HG03439 (cell line): Measurements from ENCODE around the gene DROSHA.
"Not testable (repeated sequence)": the region's sequence is repeated elsewhere in the genome, so short reads cannot be mapped to it uniquely, and the experiment has no call there.

Experiments used
- ATAC-seq: cut with Tn5 transposase; IDR thresholded peaks from one replicate; pipeline ENCODE4 v1.9.1; 2021; ENCODE audit warnings: mild to moderate bottlenecking, moderate library complexity; ENCODE audit not compliant: unreplicated experiment

Gene DROSHA

DNA sequence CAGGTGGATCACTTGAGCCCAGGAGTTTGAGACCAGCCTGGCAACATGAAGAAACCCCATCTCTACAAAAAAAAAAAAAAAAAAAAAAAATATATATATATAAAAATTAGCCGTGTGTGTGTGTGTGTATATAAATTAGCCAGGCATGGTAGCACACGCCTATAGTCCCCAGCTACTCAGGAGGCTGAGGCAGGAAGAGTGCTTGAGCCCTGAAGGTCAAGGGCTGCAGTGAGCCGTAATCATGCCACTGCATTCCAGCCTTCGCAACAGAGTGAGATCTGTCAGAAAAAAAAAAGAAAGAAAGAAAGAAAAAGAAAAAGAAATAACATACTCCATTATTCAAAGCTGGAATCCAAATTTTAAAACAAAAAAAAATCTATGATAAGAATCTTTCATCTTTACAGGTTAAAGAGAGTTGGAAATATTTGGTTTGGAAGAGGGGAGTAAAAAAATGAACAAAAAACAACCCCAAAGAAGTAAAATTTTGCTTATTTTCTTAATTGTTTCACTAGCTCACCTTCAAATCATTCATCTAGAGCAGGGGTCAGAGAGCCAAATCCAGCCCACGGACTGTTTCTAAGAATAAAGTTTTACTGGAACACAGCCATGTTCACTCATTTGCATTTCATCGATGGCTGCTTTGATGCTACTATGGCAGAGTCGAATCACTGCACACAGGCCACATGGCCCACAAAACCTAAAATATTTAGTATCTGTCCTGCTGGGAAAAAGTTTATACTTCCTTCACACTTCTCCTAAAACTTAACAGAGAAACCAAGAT is 109.9 kb downstream of the DROSHA start:
- no peak for ATAC-seq

DNA sequence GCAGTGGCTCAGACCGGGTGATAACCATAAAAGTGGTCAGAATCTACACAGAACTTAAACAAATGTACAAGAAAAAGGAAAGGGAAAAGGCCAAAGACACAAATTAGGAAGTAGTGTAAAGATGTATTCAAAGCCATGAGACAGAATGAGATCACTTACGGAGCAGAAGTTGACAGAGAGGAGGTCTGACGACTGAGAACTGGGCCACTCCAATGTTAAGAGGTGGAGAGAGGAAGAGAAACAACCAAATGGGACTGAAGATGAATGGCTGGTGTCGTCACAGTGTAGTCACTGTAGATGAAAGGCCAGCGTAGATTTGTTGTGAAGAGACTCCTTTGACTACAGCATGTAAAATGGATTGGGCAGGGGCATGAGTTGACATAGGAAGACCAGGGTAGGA is 114.4 kb downstream of the DROSHA start:
- no peak for ATAC-seq

- ATAC-seq = no peak
Measured at GRCh38 chr5:31416547-31416946, 115.3 kb downstream of the DROSHA start.

DNA sequence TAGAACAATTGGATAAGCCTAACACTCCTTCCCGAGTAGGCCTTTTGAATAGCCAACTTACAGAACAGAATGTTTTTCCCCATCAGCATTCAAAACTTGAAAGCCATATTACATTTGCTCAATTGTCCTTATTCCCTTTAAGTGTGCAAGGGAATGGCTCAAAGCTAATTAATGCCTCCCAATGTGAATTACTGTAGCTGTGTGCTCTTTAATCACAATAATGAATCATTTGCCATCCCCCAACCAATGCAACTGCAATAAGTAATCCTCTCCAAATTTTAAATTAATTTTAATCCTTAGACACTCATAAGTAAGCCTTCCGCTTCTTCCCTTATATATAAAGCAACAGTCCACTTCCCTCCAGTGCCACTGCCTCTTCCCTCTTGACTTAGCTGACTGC is 115.9 kb downstream of the DROSHA start:
- ATAC-seq = no peak

GRCh38 chr5:31415009-31415923 is 116.6 kb downstream of the DROSHA start:
- no peak for ATAC-seq

DNA sequence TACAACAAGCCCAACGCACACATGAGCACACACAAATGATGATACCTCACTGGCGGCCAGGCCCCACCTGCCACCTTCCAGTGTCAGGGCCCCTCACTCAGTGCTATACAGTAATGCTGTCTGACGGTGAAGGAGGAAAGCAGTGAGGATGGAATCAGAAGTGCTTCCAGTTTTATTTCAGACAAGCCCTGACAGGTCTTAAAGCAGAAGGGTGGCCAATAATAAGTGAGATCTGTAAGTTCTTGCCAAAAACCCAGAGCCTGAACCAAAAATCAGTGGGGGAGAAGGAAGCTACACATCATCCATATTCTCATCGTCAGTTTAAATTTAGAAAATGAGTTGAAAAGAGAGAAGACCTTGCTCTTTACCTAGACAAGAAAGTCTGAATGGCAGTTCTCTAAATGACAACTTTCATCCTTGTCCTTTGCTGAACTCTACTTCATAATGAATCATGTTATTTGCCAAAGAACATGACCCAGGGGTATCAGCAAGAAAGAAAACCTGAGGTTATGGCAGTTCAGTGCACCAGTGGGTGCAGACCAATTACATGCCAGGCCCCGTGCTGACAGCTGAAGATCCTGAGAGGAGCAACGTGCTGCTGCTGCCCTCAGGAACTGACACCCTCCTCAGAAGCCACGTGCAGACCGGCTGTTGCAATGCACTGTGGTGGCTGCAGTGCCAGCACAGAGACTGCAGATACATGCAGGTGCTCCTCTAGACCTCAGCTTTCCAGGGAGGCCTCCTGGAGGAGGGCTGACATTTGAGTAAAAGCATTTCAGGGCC is 118.7 kb downstream of the DROSHA start:
- ATAC-seq = no peak

GRCh38 chr5:31412324-31412723 is 119.6 kb downstream of the DROSHA start:
- ATAC-seq = no peak

- ATAC-seq = no peak
Measured at GRCh38 chr5:31410089-31410488, 121.8 kb downstream of the DROSHA start.

DNA sequence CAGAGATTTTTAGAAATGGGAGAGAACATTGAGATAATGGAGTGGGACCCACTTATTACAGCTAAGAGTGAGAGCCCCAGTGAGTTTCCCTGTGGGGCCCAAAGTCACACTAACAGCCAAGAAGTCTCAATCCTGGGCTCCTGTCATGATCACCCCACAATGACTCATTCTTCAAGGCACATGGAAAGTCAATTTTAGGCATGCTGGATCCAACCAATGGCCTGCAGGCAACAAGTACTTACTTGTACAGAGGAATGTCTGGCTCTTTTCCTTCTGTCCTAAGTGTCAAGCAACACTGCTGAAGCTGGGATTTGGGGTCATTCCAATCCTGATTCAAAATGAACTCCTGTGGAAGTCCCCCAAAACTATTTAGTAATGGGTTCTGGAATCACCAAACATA is 123.1 kb downstream of the DROSHA start:
- no peak for ATAC-seq

- no peak for ATAC-seq
Measured at GRCh38 chr5:31407921-31408693, 123.8 kb downstream of the DROSHA start.

GRCh38 chr5:31404325-31404724 is 127.6 kb downstream of the DROSHA start:
- no peak for ATAC-seq

DNA sequence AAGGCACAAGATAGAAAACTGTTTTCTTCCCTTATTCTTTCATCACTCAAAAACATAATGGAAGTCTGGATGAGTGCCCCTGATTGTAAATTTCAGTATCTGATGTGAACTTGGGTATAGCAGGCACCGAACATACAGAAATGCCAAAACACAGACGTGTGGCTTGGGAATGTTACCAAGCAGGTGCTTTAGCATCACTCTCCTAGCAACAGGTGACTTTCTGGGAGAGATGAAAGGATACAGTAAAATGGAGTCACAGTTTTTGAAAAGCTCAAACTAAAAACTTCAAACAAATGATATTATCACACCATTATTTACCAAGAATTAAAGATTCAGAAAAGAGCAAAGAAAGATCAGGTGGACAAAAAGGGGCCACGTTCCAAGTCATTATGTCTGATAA is 130.2 kb downstream of the DROSHA start:
- ATAC-seq = no peak

DNA sequence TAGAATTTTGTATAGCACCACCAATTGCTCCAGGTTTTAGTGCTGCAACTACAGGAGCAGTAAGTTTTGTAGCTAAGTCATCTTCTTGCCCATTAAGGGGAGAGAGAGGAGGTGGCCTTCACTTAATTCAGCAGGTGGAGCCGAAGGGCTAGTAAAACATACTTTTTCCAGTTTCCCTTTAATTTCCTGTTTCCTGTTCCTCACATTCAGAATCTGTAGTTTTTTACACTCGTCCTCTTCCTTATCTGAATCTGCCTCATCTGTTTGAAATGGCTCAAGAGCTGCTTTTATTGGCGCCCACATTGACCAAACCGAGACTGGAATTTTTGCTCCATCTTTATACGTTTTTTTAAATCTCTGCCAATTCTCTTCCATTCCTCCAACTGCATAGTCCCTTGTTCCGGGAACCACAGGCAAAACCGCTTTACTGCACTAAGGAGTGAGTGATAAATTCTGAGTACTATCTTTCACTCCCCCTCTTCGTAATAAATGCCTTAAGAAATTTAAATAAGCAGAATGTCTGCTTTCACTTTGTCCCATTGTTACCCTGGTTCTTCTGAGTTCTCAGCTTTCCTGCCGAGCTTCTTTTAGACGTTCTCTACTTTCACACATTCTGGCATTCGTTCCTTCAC is 133.9 kb downstream of the DROSHA start:
- no peak for ATAC-seq

- ATAC-seq = no peak
Measured at GRCh38 chr5:31396611-31397295, 135.1 kb downstream of the DROSHA start.

DNA sequence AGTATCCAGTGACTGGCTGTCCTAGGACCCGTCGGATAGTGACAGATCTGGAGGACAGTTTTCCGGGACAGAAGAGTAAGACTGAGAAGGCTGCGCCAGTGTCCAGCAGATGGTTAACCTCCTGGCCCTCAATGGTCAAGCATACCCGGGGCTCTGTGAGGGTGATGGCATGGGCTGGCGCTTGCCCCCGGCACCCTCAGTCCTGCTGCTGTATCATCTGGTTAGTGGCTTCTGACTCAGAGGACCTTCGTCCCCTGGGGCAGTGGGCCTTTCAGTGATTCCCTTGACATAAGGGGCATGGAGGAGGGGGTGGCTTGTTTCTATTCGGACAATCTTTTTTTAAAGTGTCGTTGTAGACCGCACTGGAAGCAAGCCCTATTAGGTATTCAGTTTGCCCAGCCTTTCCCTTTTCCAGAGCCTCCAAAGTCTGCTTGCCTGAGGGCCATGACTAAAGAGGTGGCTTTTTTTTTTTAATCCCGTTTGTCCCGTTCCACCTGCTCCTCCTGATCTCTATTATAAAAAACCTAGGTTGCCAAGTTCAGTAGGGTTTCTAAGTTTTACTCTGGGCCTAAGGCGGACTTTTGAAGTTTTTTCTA is 136.3 kb downstream of the DROSHA start:
- not testable (repeated sequence) for ATAC-seq

- ATAC-seq = no peak
Measured at GRCh38 chr5:31393126-31393525, 138.8 kb downstream of the DROSHA start.

- ATAC-seq = no peak
Measured at GRCh38 chr5:31392061-31392460, 139.8 kb downstream of the DROSHA start.

DNA sequence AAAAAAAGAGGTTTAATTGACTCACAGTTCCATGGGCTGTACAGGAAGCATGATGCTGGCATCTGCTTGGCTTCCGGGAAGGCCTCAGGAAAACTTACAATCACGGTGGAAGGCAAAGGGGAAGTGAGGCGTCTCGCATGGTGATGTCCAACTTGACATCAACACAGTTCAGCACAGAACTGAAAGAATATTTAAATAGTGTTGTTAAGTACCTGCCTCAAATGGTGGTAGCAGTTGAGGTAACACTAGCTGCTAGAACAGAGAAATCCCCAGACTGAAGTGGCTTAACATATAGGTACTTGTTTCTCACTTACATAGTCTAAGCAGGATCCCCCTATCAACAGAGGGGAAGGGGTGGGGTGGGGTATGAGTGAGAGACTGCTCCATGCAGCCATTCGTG is 141.6 kb downstream of the DROSHA start:
- no peak for ATAC-seq
